IMR-90 (cell line): ENCODE data around the gene ATP5F1B. TPM values are rescaled to one million over a fixed set of nuclear protein-coding genes. Genes with fewer than 3 reads are reported as not detected.

ENCODE experiments used
- ATAC-seq: fragments of 200-7000 bp; cut with Tn5 transposase; 2 replicates; pipeline ENCODE4 v1.9.1; 2020; ENCODE audit warnings: low read depth, mild to moderate bottlenecking, moderate library complexity
- BruUV-seq: library from RNA; stranded (reverse); fragments of 400-500 nt; replicated peaks from 2 replicates; lab custom pipeline; 2021; lab: Mats Ljungman, UMichigan
- CTCF ChIA-PET: fragments of 300-600 bp; formaldehyde crosslinking; extraction: SDS; loops from one replicate; lab custom pipeline; 2021; ENCODE audit warnings: antibody characterized with exemption; lab: Yijun Ruan, JAX
- POLR2A ChIA-PET: fragments of 300-600 bp; sonication (Branson Sonifier 250); formaldehyde crosslinking; loops from one replicate; lab custom pipeline; 2022; ENCODE audit warnings: antibody characterized with exemption; ENCODE audit not compliant: unreplicated experiment; lab: Charles Lee
- DNase-seq: peaks from one replicate; pipeline ENCODE4 v3.0.0; 2013
- H2AFZ ChIP-seq: replicated peaks from 2 replicates; pipeline ENCODE3; 2013; ENCODE audit warnings: low read length, mild to moderate bottlenecking; ENCODE audit not compliant: poor library complexity
- H2AK5ac ChIP-seq: 2 replicates; pipeline ENCODE4 v1.6.1; 2013; ENCODE audit warnings: low read depth, low read length, inconsistent platforms
- H2AK9ac ChIP-seq: replicated peaks from 2 replicates; pipeline ENCODE3; 2013; ENCODE audit warnings: mild to moderate bottlenecking, low read depth, low read length, moderate library complexity; ENCODE audit not compliant: poor library complexity
- H2BK120ac ChIP-seq: 2 replicates; pipeline ENCODE4 v1.6.1; 2013; ENCODE audit warnings: low read depth, low read length, inconsistent platforms
- H2BK15ac ChIP-seq: 3 replicates; pipeline ENCODE4 v1.6.1; 2013; ENCODE audit warnings: low read depth, low read length, inconsistent platforms
- H2BK20ac ChIP-seq: 2 replicates; pipeline ENCODE4 v1.6.1; 2013; ENCODE audit warnings: low read depth, mild to moderate bottlenecking, inconsistent platforms, low read length, moderate library complexity
- H2BK5ac ChIP-seq: 2 replicates; pipeline ENCODE4 v1.6.1; 2013; ENCODE audit warnings: mild to moderate bottlenecking, low read depth, low read length, inconsistent platforms; ENCODE audit not compliant: poor library complexity, severe bottlenecking
- H3K14ac ChIP-seq: replicated peaks from 2 replicates; pipeline ENCODE4 v1.6.1; 2013; ENCODE audit warnings: low read depth, low read length, inconsistent platforms
- H3K18ac ChIP-seq: 2 replicates; pipeline ENCODE4 v1.6.1; 2013; ENCODE audit warnings: low read depth, low read length, control low read depth
- H3K23ac ChIP-seq: 2 replicates; pipeline ENCODE4 v1.6.1; 2013; ENCODE audit warnings: low read depth, low read length, inconsistent platforms
- H3K27ac ChIP-seq: 2 replicates; pipeline ENCODE4 v1.5.1; 2013; ENCODE audit warnings: mild to moderate bottlenecking, control low read depth, low read length; ENCODE audit not compliant: insufficient read depth
- H3K27me3 ChIP-seq: 2 replicates; pipeline ENCODE4 v1.6.1; 2013; ENCODE audit warnings: low read length; ENCODE audit not compliant: control insufficient read depth, insufficient read depth
- H3K36me3 ChIP-seq: 2 replicates; pipeline ENCODE4 v1.6.1; 2013; ENCODE audit warnings: low read length, mixed read lengths; ENCODE audit not compliant: control insufficient read depth, insufficient read depth
- H3K4ac ChIP-seq: 2 replicates; pipeline ENCODE4 v1.6.1; 2013; ENCODE audit warnings: low read depth, low read length, inconsistent platforms
- H3K4me1 ChIP-seq: 2 replicates; pipeline ENCODE4 v1.6.1; 2013; ENCODE audit warnings: low read length, mixed read lengths; ENCODE audit not compliant: control insufficient read depth, insufficient read depth
- H3K4me2 ChIP-seq: 2 replicates; pipeline ENCODE4 v1.6.1; 2013; ENCODE audit warnings: low read depth, mild to moderate bottlenecking, control low read depth, low read length, moderate library complexity
- H3K4me3 ChIP-seq: 2 replicates; pipeline ENCODE4 v1.5.1; 2013; ENCODE audit warnings: low read depth, mild to moderate bottlenecking, control low read depth, low read length, moderate library complexity; ENCODE audit not compliant: insufficient read depth
- H3K56ac ChIP-seq: 2 replicates; pipeline ENCODE4 v1.6.1; 2013; ENCODE audit warnings: low read length, inconsistent platforms; ENCODE audit not compliant: insufficient read depth; ENCODE audit errors: extremely low read depth
- H3K79me1 ChIP-seq, 2 experiments: 2 replicates each; pipeline ENCODE4 v1.6.1; 2013; ENCODE audit warnings: low read length in 2 of 2, inconsistent platforms in 1 of 2, low read depth in 1 of 2
- H3K9ac ChIP-seq: 2 replicates; pipeline ENCODE4 v1.6.1; 2013; ENCODE audit warnings: low read depth, low read length, control low read depth
- H3K9me1 ChIP-seq: 2 replicates; pipeline ENCODE4 v1.6.1; 2013; ENCODE audit warnings: low read length, inconsistent platforms; ENCODE audit not compliant: insufficient read depth
- H3K9me3 ChIP-seq: 2 replicates; pipeline ENCODE4 v1.6.1; 2013; ENCODE audit warnings: low read length; ENCODE audit not compliant: control insufficient read depth, insufficient read depth
- H4K20me1 ChIP-seq: 2 replicates; pipeline ENCODE4 v1.6.1; 2013; ENCODE audit warnings: low read length, inconsistent platforms; ENCODE audit not compliant: insufficient read depth
- H4K5ac ChIP-seq: 2 replicates; pipeline ENCODE4 v1.6.1; 2013; ENCODE audit warnings: mild to moderate bottlenecking, low read depth, low read length, control low read depth
- H4K8ac ChIP-seq, 2 experiments: 2 replicates each; pipeline ENCODE4 v1.6.1; 2013; ENCODE audit warnings: low read depth in 2 of 2, low read length in 2 of 2, control low read depth in 1 of 2, inconsistent platforms in 1 of 2
- H4K91ac ChIP-seq: 2 replicates; pipeline ENCODE4 v1.6.1; 2013; ENCODE audit warnings: low read depth, low read length, inconsistent platforms; ENCODE audit not compliant: insufficient read depth
- BHLHE40 ChIP-seq: fragments of 150-350 bp; IDR thresholded peaks from 2 replicates; pipeline ENCODE4 v1.6.1; 2016; ENCODE audit warnings: mild to moderate bottlenecking, low read depth, low read length
- CEBPB ChIP-seq: IDR thresholded peaks from 2 replicates; pipeline ENCODE4 v1.6.1; 2012; ENCODE audit warnings: low read depth, low read length, improper control_type of control experiment
- CHD1 ChIP-seq: IDR thresholded peaks from 2 replicates; pipeline ENCODE4 v1.6.1; 2012; ENCODE audit warnings: low read depth, low read length, improper control_type of control experiment
- FOS ChIP-seq: fragments of 150-350 bp; IDR thresholded peaks from 2 replicates; pipeline ENCODE4 v1.6.1; 2016; ENCODE audit warnings: low read depth, low read length
- MAFK ChIP-seq: IDR thresholded peaks from 2 replicates; pipeline ENCODE4 v1.6.1; 2012; ENCODE audit warnings: low read depth, low read length, improper control_type of control experiment
- MAZ ChIP-seq: IDR thresholded peaks from 2 replicates; pipeline ENCODE4 v1.6.1; 2012; ENCODE audit warnings: low read depth, mild to moderate bottlenecking, low read length, improper control_type of control experiment, moderate library complexity, borderline replicate concordance
- MXI1 ChIP-seq: IDR thresholded peaks from 2 replicates; pipeline ENCODE4 v1.6.1; 2012; ENCODE audit warnings: low read depth, mild to moderate bottlenecking, low read length, moderate library complexity, borderline replicate concordance
- NFE2L2 ChIP-seq: fragments of 150-350 bp; IDR thresholded peaks from 2 replicates; pipeline ENCODE4 v1.6.1; 2016; ENCODE audit warnings: low read depth, mild to moderate bottlenecking, low read length
- POLR2A ChIP-seq: IDR thresholded peaks from 2 replicates; pipeline ENCODE4 v1.6.1; 2012; ENCODE audit warnings: mild to moderate bottlenecking, low read depth, low read length
- RAD21 ChIP-seq: IDR thresholded peaks from 2 replicates; pipeline ENCODE4 v1.6.1; 2012; ENCODE audit warnings: low read length, improper control_type of control experiment
- RCOR1 ChIP-seq: IDR thresholded peaks from 2 replicates; pipeline ENCODE4 v1.6.1; 2012; ENCODE audit warnings: mild to moderate bottlenecking, low read length, improper control_type of control experiment; ENCODE audit not compliant: insufficient replicate concordance
- RFX5 ChIP-seq: IDR thresholded peaks from 2 replicates; pipeline ENCODE4 v1.8.0; 2012; ENCODE audit warnings: low read depth, mild to moderate bottlenecking, low read length, moderate library complexity
- SMC3 ChIP-seq: fragments of 150-350 bp; IDR thresholded peaks from 2 replicates; pipeline ENCODE4 v1.6.1; 2016; ENCODE audit warnings: low read depth, mild to moderate bottlenecking, antibody characterized with exemption, low read length, moderate library complexity
- WGBS, 2 experiments: methylation state at CpG; one replicate each; pipeline versions ENCODE4 v1.1.5 to v1.1.7; 2013; ENCODE audit warnings: missing lambda C conversion rate in 2 of 2; ENCODE audit not compliant: insufficient read length in 1 of 2; ENCODE audit errors: extremely low coverage in 2 of 2; 5-methylcytosine and 5-hydroxymethylcytosine counted together
- dilution Hi-C: fragments of 300-500 bp; cut with HindIII; formaldehyde crosslinking; loops from one replicate; pipeline ENCODE4 v1.14.3; 2018; ENCODE audit warnings: low sequenced_read_pairs; ENCODE audit not compliant: unreplicated experiment
- in situ Hi-C: fragments of 300-500 bp; cut with MboI; formaldehyde crosslinking; loops from 3 replicates; pipeline ENCODE4 v1.14.3; 2019; ENCODE audit warnings: low sequenced_read_pairs, inconsistent platforms, mixed read lengths
- intact Hi-C: fragments of 100-400 bp; cut with micrococcal nuclease; formaldehyde crosslinking; loops from 2 replicates; pipeline ENCODE4 v1.10.0; 2022
- polyA plus RNA-seq, 3 experiments: library from polyadenylated mRNA; depleted of rRNA; stranded (reverse); fragments of >200 nt; gene quantifications; 2 replicates each; pipeline ENCODE4 v1.2.3, GENCODE V29; 2012; ENCODE audit warnings: low replicate concordance in 1 of 3
- total RNA-seq: library from RNA; depleted of rRNA; stranded (reverse); fragments of >200 nt; gene quantifications from 2 replicates; pipeline ENCODE4 v1.2.3, GENCODE V29; 2012
- TF ChIP-seq, protein P1 (sequence below): fragments of 150-350 bp; IDR thresholded peaks from 2 replicates; pipeline ENCODE4 v1.6.1; 2016; ENCODE audit warnings: low read depth, mild to moderate bottlenecking, low read length, moderate library complexity, borderline replicate concordance

ATP5F1B gene
- total and polyA plus RNA-seq, 2 of the 4 experiments (the other 2 are of a cell fraction): 812 to 915 TPM

DNA sequence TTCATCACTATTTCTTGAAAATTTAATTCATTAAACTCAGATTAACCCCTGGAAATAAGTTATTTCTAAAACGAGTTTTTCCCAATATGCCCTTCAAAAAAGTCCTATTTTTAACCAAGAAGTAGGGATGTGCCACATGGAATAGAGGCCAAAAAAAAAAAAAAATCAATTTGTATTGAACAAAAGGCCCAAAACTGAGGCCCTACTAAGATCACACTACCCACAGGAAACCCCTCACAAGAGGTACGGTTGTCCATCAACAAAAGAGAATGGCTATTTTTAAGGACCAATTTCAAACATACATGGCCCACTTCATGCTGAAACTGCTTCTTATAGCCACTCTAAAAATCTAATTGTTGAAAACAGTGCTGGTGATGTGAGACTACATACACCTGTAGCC, 8.2 kb downstream of the ATP5F1B start:
- Histone ChIP-seq H3K79me1 (peaks cover 21 to 44% of the 10 kb centered on the region in 2 experiments), H4K8ac (no peak overlapping the region), H3K4me2 (no peak overlapping the region), H3K27me3 (no peaks in the 10 kb centered on the region), H3K23ac (no peak overlapping the region), H3K18ac (no peak overlapping the region), H4K20me1 (peaks cover 36% of the 10 kb centered on the region), H3K9me3 (no peaks in the 10 kb centered on the region), H3K4ac (no peak overlapping the region), H2BK15ac (no peak overlapping the region), H4K91ac (no peak overlapping the region), H2BK120ac (no peak overlapping the region), H2AFZ (no peak overlapping the region), H3K27ac (no peak overlapping the region), H2AK9ac (no peak overlapping the region), H3K36me3 (peaks cover 34% of the 10 kb centered on the region), H2AK5ac (no peak overlapping the region), H2BK20ac (no peak overlapping the region), H3K9me1 (peaks cover 8% of the 10 kb centered on the region), H3K4me3 (no peak overlapping the region), H3K4me1 (peaks cover 4% of the 10 kb centered on the region), H3K9ac (no peak overlapping the region), H3K14ac (no peak overlapping the region), H2BK5ac (no peak overlapping the region), H3K56ac (no peak overlapping the region), H4K5ac (no peak overlapping the region)
- POLR2A ChIA-PET: no interaction called here
- in situ Hi-C loops: loop anchor here (10.0 kb wide), 1 partner anchor 367 kb away; the partner anchor contains the start of gene ZBTB39
- ATAC-seq: no peak
- TF ChIP-seq FOS (no peak), NFE2L2 (no peak), SMC3 (no peak), MAZ (no peak), CEBPB (no peak), RFX5 (no peak), POLR2A (no peak), RCOR1 (no peak), BHLHE40 (no peak), RAD21 (no peak), MAFK (no peak), CHD1 (no peak), MXI1 (no peak)
- TF ChIP-seq, protein P1, sequence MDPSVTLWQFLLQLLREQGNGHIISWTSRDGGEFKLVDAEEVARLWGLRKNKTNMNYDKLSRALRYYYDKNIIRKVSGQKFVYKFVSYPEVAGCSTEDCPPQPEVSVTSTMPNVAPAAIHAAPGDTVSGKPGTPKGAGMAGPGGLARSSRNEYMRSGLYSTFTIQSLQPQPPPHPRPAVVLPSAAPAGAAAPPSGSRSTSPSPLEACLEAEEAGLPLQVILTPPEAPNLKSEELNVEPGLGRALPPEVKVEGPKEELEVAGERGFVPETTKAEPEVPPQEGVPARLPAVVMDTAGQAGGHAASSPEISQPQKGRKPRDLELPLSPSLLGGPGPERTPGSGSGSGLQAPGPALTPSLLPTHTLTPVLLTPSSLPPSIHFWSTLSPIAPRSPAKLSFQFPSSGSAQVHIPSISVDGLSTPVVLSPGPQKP: no peak
- intact Hi-C loops: loop anchor here (1.0 to 5.0 kb wide), 3 partner anchors 40 to 87 kb away; partner anchors contain the start of genes NACA and PTGES3
- WGBS, 2 experiments: no CpG with 5 or more reads among the region's 2 CpGs
- DNase-seq: no peak
- dilution Hi-C loops: no loop called here
- CTCF ChIA-PET: no interaction called here
- BruUV-seq: no TSS peak
